ENCODE results near the gene RBBP4.
"Not testable (repeated sequence)": the region's sequence is repeated elsewhere in the genome, so short reads cannot be mapped to it uniquely, and the experiment has no call there.

The RBBP4 gene

GRCh38 chr1:32693455-32694174 is 42.6 kb downstream of the RBBP4 start:
- DNase-seq (ENCODE audit: low read depth in 3 of 3, low spot score in 1 of 3) = no peak

GRCh38 chr1:32695098-32695904 is 44.3 kb downstream of the RBBP4 start:
- no peak for DNase-seq (ENCODE audit: low read depth in 3 of 3, low spot score in 1 of 3)

- DNase-seq (ENCODE audit: low read depth in 3 of 3, low spot score in 1 of 3) = no peak
Observed at GRCh38 chr1:32696041-32696440, 45.0 kb downstream of the RBBP4 start.

- not testable (repeated sequence) for DNase-seq (ENCODE audit: low read depth in 3 of 3, low spot score in 1 of 3)
Observed at GRCh38 chr1:32696996-32697395, 46.0 kb downstream of the RBBP4 start.

DNA sequence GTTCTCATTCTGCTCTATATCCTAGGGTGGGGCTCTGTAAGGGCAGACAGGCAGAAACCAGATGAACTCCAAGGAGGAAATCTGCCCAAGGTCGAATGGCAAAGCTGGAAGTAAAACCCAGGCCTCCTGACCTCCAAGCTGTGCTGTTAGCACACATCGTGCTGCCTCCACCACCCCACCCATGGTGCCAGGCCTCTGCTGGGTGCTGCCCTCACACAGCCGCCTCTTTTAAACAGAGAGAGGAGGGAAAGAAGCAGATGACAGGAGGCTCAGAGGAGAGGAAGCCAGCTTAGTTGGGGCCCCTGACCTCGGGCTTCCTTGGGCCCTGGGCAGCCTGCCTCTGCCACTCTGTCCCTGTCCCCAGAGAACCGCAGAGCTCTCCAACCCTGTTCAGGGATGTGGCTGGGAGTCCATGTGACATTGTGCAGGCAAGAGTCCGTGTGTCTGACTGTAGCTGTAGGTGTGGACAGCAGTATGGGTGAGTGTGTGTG is 50.5 kb downstream of the RBBP4 start:
- no peak for DNase-seq (ENCODE audit: low read depth in 3 of 3, low spot score in 1 of 3)

DNA sequence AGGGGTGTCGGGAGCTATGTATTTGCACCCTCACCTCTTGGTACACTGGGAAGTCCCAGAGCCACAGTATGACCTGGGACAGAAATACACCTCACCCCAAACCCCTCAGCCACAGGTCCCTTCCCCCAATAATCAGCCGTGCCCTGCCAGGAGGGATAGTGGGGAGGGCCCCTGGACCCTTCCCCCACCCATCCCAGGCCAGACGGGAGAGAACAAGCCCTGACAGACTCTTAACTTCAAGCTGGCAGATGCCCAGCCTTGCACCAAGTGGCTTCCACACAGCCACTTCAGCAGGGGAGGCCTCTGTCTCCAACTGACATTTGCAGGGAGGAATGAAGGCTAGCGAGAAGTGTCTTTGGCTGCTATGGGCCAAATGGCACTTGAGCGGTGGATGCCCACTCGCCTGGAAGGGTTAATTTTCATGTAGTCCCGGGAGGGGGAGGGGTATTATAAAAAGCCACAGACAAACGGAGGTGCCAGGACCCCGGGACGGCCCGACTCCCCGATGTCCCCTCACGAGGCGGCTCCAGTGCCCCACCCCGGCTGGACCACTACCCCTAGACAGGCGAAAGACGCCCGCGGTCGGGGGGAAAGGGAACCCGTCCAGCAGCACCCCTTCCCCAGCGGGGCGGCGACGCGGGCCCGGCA is 51.1 kb downstream of the RBBP4 start:
- DNase-seq (ENCODE audit: low read depth in 3 of 3, low spot score in 1 of 3) = no peak

GRCh38 chr1:32702599-32703478 is 51.8 kb downstream of the RBBP4 start, which contains the start of gene SYNC:
Gene SYNC, minus strand, starts transcription at chr1:32702770. Its CDS starts 110 bp downstream, at chr1:32702660.
- no peak for DNase-seq (ENCODE audit: low read depth in 3 of 3, low spot score in 1 of 3)

DNA sequence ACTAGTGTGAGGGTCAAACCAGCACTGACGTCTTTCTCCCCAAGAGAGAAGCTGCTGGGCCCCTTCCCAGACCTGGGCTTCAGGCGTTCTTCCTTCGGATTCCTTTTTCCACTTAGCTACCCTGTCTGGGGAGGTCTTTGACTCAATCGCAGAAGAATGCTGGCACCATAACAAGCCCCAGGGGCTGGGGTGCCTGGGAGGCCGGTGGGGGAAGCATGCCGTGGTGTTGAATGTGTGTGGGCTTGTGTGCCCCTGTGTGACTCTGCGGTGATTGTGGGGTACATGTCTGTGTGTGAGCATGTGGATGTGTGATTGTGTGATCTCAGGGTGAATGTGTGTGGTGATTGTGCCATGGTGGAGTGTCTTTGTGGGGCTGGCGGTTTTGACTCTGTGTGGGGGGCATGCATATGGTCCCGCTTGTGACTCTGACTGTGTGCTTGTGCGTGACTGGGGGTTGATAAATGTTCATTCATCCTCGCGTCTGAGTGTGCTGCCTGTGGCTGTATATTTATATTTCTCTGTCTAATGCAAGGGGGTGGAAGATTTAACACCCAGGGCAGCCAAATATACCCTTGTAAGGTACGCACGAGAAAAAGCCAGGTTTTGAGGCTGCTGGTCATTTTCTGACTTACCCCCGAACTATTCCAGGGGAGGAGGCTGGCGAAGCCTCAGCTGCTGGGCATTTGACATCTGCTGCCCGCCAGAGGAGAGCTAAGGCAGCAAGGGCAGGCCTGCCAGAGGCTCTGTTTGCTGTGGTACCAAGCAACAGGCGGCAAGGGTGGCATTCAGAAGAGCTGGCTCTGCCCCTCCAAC is 52.7 kb downstream of the RBBP4 start:
- DNase-seq (ENCODE audit: low read depth in 3 of 3, low spot score in 1 of 3) = no peak

- DNase-seq (ENCODE audit: low read depth in 3 of 3, low spot score in 1 of 3) = no peak
Observed at GRCh38 chr1:32705516-32705915, 54.5 kb downstream of the RBBP4 start.

GRCh38 chr1:32706491-32706890 is 55.5 kb downstream of the RBBP4 start:
- no peak for DNase-seq (ENCODE audit: low read depth in 3 of 3, low spot score in 1 of 3)

DNA sequence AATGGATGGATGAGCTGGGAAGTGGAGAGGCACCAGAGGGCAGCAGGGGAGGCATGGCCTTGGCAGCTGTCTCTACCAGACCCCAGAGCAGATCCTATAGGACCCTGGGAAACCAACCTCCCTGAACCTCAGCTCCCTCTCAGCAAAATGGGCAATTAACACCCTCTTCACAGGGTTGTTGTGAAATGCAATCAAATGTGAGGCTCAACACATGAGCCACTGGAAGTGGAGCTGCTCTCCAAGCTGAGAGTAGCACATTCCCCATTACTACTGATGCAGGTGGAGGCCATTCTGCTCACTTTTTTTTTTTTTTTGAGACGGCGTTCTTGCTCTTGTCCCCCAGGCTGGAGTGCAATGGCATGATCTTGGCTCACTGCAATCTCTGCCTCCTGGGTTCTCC is 58.1 kb downstream of the RBBP4 start:
- DNase-seq (ENCODE audit: low read depth in 3 of 3, low spot score in 1 of 3) = no peak

- no peak for DNase-seq (ENCODE audit: low read depth in 3 of 3, low spot score in 1 of 3)
Observed at GRCh38 chr1:32709476-32709875, 58.5 kb downstream of the RBBP4 start.

GRCh38 chr1:32711221-32711620 is 60.2 kb downstream of the RBBP4 start:
- DNase-seq (ENCODE audit: low read depth in 3 of 3, low spot score in 1 of 3) = not testable (repeated sequence)

- no peak for DNase-seq (ENCODE audit: low read depth in 3 of 3, low spot score in 1 of 3)
Observed at GRCh38 chr1:32713081-32713480, 62.1 kb downstream of the RBBP4 start.

- no peak for DNase-seq (ENCODE audit: low read depth in 3 of 3, low spot score in 1 of 3)
Observed at GRCh38 chr1:32714277-32714676, 63.3 kb downstream of the RBBP4 start.

DNA sequence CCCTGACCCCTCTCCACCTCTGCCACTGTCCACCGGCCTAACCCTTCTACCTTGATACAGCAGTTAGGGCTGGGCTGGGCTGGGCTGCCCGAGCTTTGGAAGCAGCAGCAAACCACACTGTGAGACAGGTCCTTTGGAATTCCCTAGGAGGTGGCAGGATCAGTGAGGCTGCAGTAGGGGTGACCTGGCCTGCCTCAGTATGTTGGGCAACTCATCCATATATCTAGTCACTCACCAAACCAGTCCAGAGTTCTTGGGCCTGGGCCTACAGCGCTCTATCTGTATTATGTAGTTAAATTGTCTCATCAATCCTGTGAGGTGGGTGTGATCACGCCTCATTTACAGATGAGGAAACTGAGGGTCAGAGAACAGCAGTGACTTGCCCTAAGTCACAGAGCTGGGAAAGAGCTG is 64.9 kb downstream of the RBBP4 start:
- no peak for DNase-seq (ENCODE audit: low read depth in 3 of 3, low spot score in 1 of 3)

- peak in 1 of 3 donors; percentile 24 for DNase-seq (ENCODE audit: low read depth in 3 of 3, low spot score in 1 of 3)
Observed at GRCh38 chr1:32716312-32717148, 65.5 kb downstream of the RBBP4 start.

DNA sequence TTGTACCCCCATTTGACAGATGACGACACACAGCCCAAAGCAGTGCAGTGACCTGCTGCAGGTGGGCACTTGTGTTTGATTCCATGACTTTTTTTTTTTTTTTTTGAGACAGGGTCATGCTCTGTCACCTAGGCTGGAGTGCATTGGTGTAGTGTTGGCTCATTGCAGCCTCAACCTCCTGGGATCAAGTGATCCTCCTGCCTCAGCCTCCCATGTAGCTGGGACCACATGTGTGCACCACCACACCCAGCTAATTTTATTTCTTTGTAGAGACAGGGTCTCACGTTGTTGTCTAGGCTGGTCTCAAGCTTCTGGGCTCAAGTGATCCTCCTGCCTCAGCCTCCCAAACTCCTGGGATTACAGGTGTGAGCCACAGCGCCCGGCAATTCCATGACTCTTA is 66.5 kb downstream of the RBBP4 start:
- no peak for DNase-seq (ENCODE audit: low read depth in 3 of 3, low spot score in 1 of 3)

DNA sequence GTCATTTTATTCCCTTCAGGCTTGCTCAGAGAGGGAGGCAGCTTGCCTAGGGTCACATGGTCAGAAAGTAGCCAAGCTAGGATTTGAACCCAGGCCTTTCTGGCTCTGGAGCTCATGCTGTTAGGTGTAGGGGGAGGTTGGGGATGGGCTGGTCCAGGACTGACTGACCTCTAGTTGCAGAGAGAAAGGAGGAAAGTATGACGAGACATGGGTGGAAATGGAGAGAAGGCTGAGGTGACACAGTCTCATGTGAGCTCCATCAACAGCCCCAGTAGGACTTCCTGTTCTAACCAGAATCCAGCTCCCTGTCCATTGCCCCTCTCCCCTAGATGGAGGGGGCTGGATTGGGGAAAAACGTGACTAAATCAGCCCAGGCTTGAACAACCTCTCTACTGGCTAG is 67.0 kb downstream of the RBBP4 start:
- DNase-seq (ENCODE audit: low read depth in 3 of 3, low spot score in 1 of 3) = no peak

All from stimulated activated CD4-positive, alpha-beta T cell treated with anti-CD3 and anti-CD28 coated beads, TNF-alpha, amount 100 ng/mL, for 1 hour (primary cell).